Stimulated activated CD4-positive, alpha-beta T cell treated with anti-CD3 and anti-CD28 coated beads, TNF-alpha, amount 100 ng/mL, for 48 hours (primary cell): ENCODE measurements around the gene WBP1L.
"Not testable (repeated sequence)": the region's sequence is repeated elsewhere in the genome, so short reads cannot be mapped to it uniquely, and the experiment has no call there.

ENCODE experiments used
- DNase-seq, 3 donors: peaks; one replicate each; pipeline ENCODE4 v3.0.0-alpha.2; 2020; ENCODE audit warnings: low read depth in 3 of 3

WBP1L gene

DNA sequence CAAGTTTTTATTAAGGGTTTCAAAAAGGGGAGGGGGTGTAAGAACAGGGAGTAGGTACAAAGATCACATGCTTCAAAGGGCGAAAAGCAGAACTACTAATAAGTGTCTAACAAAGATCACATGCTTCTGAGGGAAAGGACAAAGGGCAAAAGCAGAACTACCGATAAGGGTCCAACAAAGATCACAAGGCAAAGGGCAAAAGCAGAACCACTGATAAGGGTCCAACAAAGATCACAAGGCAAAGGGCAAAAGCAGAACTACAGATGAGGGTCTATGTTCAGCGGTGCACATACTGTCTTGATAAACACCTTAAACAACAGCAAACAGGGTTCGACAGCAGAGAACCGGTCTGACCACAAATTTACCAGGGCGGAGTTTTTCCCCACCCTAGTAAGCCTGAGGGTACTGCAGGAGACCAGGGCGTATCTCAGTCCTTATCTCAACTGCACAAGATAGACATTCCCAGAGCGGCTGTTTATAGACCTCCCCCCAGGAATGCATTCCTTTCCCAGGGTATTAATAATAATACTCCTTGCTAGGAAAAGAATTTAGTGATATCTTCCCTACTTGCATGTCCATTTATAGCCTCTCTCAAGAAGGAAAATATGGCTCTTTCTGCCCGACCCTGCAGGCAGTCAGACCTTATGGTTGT lies 94.7 kb downstream of the WBP1L start:
- not testable (repeated sequence) for DNase-seq

DNA sequence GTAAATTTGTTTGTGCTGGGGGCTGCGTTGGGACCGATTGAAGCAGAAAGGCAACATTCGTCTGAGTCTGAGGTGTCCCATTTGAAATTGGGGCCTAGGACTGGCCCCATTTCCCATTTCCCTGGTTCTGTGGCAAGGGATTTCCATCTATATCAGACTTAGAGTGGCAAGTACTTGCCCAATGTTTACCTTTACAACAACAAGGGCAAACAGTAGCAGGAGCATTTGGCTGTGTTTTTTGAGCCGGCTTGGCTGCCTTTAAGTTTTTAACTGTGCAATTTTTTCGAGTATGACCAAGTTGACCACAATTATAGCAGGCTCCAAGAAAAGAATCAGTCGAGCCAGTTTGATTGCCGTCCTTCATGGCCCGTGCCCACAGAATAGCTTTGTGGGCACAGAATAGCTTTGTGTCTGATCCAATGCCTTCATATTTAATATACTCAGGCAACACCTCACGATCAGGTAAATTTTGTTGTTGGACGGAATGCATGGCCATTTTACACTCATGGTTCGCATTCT lies 98.1 kb downstream of the WBP1L start:
- DNase-seq, result no peak

DNA sequence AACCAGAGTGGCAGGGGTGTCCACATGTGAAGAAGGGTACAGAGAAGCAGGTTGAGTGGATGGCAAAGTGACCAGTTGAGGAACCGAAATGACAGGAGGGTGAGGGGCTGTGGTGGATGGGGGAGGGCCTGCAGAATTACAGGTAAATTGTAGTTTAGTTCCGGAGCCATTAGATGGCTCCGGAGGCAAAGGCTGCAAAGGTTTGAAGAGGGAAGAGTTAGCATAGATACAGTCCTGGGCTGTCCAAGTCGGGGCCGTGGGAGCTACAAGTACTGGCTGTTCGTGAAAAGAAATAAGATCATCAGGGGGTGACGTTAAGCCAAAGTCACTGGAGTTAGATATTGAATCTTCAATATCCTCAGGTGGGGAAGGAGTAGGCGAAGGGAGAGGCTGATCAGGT lies 99.4 kb downstream of the WBP1L start:
- DNase-seq, result not testable (repeated sequence)

DNA sequence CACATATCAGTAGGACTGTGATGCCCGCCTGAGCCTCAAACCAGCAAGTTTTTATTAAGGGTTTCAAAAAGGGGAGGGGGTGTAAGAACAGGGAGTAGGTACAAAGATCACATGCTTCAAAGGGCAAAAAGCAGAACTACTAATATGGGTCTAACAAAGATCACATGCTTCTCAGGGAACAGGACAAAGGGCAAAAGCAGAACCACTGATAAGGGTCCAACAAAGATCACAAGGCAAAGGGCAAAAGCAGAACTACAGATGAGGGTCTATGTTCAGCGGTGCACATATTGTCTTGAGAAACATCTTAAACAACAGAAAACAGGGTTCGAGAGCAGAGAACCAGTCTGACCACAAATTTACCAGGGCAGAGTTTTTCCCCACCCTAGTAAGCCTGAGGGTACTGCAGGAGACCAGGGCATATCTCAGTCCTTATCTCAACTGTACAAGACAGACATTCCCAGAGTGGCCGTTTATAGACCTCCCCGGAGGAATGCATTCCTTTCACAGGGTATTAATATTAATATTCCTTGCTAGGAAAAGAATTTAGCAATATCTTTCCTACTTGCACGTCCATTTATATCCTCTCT lies 100.5 kb downstream of the WBP1L start:
- not testable (repeated sequence) for DNase-seq

DNA sequence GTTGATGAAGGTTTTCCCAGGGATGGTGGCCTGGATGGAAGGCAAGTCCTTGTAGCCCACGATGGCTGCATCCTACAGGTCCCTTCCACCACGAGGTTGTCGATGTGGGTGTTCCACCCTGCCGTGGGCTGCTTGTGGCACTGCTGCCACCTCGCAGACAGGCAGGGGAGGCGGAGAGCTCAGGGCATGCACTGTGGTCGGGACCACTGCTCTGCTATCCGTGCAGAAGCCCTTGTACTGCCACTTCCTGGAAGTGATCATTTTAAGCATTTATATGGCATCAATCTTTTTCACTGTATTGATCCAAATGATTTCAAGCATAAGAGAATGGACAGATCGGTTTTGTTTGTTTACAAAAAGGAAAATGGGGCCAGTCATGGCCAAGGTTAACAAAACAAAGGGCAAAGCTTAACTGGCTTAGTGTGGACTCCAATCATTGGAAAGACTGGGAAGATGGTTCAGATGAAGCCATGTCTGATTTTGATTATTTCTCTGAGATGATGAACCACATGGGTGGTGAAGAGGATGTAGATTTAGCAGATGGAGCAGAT lies 101.7 kb downstream of the WBP1L start:
- DNase-seq, result no peak

DNA sequence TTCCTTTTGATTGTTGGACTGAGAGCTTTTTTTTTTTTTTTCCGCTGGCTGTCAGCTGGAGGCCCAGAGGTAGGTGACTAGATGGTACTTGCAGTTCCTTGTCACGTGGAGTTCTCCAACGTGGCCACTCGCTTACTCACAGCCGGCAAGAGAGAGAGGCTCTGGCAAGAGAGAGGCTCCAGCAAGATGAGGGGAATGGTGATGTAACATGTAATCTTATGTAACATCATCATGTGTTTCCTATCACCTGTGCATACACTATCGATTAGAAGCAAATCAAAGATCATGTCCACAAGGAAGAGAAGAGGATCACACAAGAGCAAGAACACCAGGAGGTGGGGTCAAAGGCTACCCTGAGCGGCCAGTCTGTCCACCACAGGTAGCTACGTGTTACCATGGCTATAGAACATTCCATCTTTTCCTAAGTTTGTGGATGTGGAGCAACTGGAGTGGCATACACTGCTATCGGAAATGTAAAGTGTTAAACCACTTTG lies 106.3 kb downstream of the WBP1L start:
- no peak for DNase-seq

DNA sequence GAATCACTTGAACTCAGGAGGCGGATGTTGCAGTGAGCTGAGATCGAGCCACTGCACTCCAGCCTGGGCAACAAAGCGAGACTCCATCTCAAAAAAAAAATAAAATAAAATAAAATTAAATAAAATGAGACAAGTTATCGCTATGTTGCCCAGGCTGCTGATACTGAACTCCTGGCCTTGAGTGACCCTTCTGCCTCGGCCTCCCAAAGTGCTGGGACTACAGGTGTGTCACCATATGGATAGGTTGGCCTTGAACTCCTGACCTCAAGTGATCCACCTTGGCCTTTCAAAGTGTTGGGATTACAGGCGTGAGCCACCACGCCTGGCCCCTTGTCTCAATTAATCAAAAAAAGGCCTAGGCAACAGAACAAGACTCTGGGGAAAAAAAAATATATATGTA lies 109.5 kb downstream of the WBP1L start:
- DNase-seq, result not testable (repeated sequence)

DNA sequence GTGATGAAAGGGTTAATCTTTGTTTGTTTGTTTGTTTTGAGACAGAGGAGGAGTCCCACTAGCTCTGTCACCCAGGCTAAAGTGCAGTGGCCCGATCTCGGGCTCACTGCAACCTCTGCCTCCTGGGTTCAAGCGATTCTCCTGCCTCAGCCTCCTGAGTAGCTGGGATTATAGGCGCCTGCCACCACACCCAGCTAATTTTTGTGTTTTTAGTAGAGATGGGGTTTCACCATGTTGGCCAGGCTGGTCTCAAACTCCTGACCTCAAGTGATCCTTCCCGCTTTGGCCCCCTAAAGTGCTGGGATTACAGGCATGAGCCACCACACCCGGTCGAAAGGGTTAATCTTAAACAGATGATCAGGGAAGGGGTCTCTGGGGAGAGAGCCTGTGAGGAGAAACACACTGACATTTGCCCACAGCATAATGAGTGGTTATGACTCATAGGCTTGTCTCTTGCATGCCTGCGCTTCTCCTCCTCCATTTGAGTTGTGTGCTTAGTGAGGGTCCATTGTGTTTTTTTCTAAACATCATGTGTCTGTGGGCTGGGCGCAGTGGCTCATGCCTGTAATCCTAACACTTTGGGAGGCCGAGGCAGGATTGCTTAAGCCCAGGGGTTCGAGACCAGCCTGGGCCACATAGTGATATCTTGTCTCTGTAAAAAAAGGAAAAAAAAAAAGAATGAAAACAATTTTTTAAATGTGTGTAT lies 112.1 kb downstream of the WBP1L start:
- not testable (repeated sequence) for DNase-seq

DNA sequence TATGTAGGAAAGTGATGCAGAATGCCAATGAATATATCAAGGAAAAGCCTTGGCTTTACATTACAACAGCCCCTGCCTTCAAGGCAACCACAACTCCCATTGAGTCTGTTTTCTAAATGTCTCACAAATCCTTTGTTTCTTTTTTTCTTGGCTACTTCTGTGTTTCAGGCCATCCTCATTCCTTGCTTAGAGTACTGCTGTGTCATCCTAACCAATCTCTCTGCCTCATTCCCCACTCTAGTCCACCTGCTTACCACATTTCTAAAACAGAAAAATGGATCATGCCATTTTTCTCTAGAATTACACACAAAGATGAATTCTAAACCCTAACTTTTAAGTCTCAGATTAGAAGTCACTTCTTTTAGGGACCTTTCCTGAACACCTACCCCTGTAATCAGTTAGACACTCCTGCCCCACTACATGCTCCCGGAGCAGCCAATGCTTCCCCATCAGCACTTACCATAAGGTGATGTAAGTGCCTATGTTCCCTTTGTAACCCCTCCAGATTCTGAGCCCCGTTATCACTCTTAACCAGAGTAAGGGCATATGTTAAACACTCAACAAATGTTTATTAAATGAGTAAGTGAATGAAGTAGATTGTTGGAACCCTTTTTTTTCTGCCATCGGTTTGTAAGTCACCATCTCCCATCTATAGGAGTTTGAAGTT lies 113.1 kb downstream of the WBP1L start:
- DNase-seq, result no peak

DNA sequence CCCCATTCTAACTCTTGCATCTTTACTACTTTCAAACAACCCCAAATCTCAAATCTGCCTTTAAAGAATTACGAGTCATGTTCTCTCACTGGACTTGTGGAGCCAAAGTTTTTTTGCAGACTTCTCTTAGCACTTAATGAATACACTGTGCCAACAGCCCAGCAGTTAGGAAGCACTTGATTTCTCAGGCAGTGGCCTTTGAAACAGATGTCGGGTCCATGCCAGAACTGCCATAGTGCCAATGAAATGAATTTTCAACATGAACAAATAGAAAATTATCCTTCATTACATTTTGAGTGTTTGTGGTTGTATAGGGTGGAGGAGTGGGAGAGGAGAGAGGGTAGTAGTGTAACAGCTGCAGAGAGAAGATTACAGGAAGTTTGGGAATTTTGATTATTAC lies 116.2 kb downstream of the WBP1L start:
- DNase-seq, result no peak

DNA sequence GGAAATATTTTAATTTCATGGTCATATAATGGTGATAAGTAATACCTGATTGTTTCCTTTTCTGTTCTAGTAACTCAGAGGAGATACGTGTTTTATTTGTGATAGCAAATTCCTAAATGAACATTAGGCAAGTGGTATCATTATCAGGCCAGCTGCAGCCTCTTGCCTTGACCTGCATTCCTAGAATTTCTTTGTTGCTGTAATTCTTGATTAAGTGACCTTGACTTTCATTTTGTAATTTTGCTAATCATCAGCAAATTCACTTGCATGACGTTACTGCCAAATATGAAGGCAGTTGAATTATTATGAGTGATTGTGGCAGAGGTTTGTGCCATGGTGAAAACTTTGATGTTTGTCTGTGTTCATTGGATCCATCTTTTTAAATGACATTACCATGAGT lies 119.9 kb downstream of the WBP1L start:
- no peak for DNase-seq

DNA sequence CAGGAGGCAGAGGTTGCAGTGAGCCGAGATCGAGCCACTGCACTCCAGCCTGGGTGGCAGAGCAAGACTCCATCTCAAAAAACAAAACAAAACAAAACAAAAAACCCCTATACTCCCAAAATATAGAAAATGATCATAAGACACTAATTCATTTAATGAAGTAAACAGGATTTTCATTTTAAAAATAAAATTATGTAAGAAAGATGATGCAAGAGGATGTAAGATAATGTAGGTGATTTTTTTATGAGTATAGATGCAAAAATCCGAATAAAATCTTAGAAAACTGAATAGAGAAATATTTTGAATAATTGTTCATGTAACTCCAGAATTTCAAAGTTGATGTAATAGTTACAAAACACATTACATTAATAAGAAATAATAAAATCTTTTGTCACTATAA lies 121.9 kb downstream of the WBP1L start:
- no peak for DNase-seq
